LNCaP clone FGC (cell line): ENCODE measurements around the gene MOV10L1.
"Not testable (repeated sequence)": the region's sequence is repeated elsewhere in the genome, so short reads cannot be mapped to it uniquely, and the experiment has no call there.

Source experiments
- DNase-seq: peaks from one replicate; pipeline ENCODE4 v3.0.0-alpha.2; 2011; ENCODE audit warnings: low read depth
- H3K4me3 ChIP-seq: 2 replicates; pipeline ENCODE4 v1.5.1; 2011; ENCODE audit warnings: mild to moderate bottlenecking, low read depth, low read length, control low read depth
- TF ChIP-seq, protein P1 (sequence below): IDR thresholded peaks from 2 replicates; pipeline ENCODE4 v1.5.1; 2012; ENCODE audit warnings: mild to moderate bottlenecking; ENCODE audit not compliant: control insufficient read depth, insufficient read depth; ENCODE audit errors: extremely low read depth

The MOV10L1 gene

GRCh38 chr22:50141462-50141861 lies 51.7 kb downstream of the MOV10L1 start:
- H3K4me3 ChIP-seq, result peak overlapping the region; percentile 23; the same call in 1 of the 2 replicates
- TF ChIP-seq, protein P1, sequence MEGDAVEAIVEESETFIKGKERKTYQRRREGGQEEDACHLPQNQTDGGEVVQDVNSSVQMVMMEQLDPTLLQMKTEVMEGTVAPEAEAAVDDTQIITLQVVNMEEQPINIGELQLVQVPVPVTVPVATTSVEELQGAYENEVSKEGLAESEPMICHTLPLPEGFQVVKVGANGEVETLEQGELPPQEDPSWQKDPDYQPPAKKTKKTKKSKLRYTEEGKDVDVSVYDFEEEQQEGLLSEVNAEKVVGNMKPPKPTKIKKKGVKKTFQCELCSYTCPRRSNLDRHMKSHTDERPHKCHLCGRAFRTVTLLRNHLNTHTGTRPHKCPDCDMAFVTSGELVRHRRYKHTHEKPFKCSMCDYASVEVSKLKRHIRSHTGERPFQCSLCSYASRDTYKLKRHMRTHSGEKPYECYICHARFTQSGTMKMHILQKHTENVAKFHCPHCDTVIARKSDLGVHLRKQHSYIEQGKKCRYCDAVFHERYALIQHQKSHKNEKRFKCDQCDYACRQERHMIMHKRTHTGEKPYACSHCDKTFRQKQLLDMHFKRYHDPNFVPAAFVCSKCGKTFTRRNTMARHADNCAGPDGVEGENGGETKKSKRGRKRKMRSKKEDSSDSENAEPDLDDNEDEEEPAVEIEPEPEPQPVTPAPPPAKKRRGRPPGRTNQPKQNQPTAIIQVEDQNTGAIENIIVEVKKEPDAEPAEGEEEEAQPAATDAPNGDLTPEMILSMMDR, result no peak
- no peak for DNase-seq

- TF ChIP-seq, protein P1, result peak; percentile 41
- peak overlapping the region; percentile 23 for H3K4me3 ChIP-seq
Observed at GRCh38 chr22:50141891-50142363, 52.1 kb downstream of the MOV10L1 start.

GRCh38 chr22:50143096-50143495 lies 53.3 kb downstream of the MOV10L1 start:
- no peak overlapping the region for H3K4me3 ChIP-seq
- TF ChIP-seq, protein P1, result no peak
- DNase-seq, result no peak

More at GRCh38 chr22:50141891-50142363, 52.1 kb downstream of the MOV10L1 start:
- DNase-seq, result peak; percentile 76

GRCh38 chr22:50144005-50144614 lies 54.3 kb downstream of the MOV10L1 start:
- no peak for DNase-seq
- H3K4me3 ChIP-seq, result no peak overlapping the region
- TF ChIP-seq, protein P1, result no peak

- TF ChIP-seq, protein P1, result no peak
- DNase-seq, result no peak
- no peak overlapping the region for H3K4me3 ChIP-seq
Observed at GRCh38 chr22:50145721-50146438, 56.1 kb downstream of the MOV10L1 start.

- DNase-seq, result no peak
- no peak overlapping the region for H3K4me3 ChIP-seq
- TF ChIP-seq, protein P1, result peak; percentile 69
Observed at GRCh38 chr22:50146439-50147238, 56.8 kb downstream of the MOV10L1 start.

DNA sequence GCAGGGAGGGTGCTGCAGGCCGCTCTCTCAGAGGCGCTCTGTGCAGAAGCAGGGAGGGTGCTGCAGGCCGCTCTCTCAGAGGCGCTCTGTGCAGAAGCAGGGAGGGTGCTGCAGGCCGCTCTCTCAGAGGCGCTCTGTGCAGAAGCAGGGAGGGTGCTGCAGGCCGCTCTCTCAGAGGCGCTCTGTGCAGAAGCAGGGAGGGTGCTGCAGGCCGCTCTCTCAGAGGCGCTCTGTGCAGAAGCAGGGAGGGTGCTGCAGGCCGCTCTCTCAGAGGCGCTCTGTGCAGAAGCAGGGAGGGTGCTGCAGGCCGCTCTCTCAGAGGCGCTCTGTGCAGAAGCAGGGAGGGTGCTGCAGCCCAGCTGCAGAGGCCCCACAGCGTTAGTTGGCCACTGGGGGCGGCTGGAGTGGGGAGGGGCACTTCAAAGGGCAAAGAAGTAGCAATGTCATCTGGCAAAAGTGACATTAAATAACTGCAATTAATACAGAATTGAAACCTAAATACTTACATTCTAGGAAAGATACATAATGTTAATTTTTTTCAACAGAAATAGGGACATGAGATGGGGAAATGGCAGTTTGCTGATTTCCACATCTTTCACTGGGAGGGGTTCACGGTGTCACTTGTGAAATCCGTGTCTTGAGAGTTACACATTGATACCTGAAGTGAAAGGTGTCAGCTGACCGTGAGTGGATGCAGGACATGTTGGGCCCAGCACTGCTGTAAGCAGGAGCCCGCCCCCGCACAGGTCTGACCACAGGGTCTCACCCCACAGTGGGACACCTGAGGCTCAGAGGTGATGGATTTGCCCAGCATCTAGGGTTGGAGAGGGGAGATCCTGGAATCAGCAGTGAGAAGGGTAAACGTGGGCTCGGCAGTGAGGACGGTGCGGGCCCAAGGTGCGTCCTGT lies 57.7 kb downstream of the MOV10L1 start:
- not testable (repeated sequence) for H3K4me3 ChIP-seq, DNase-seq
